ENCODE measurements around the gene CDKAL1. TPM values are rescaled to one million over a fixed set of nuclear protein-coding genes. Genes with fewer than 3 reads are reported as not detected.

Gene CDKAL1
- total RNA-seq, 6 experiments from 2014 or later, result 9.2 to 14.3 (median 11.9) TPM

- Mint-ChIP-seq H3K4me3 (no peak overlapping the region), H3K9me3 (peaks cover 6% of the 10 kb centered on the region; the same call in 1 of the 2 replicates), H3K27me3 (ENCODE audit: insufficient read depth) (no peaks in the 10 kb centered on the region; the same call in 1 of the 2 replicates), H3K36me3 (ENCODE audit: low read depth) (peaks cover 16% of the 10 kb centered on the region), H3K27ac (no peak overlapping the region), H3K4me1 (ENCODE audit: low read depth) (no peaks in the 10 kb centered on the region)
- TF ChIP-seq CTCF (IDR thresholded peaks at IDR 0.05), result no peak
- no peak for DNase-seq
These were observed 700.9 kb downstream of the CDKAL1 start for GRCh38 chr6:21235162-21235561.

- no peak overlapping the region for H3K4me3 Mint-ChIP-seq
- TF ChIP-seq CTCF (IDR thresholded peaks at IDR 0.05), result no peak
- H3K4me1 Mint-ChIP-seq (ENCODE audit: low read depth), result no peaks in the 10 kb centered on the region
- no peak for DNase-seq
- peaks cover 6% of the 10 kb centered on the region; the same call in 1 of the 2 replicates for H3K9me3 Mint-ChIP-seq
- H3K36me3 Mint-ChIP-seq (ENCODE audit: low read depth), result no peaks in the 10 kb centered on the region; the same call in 1 of the 2 replicates
- H3K27ac Mint-ChIP-seq, result no peak overlapping the region
- no peaks in the 10 kb centered on the region; the same call in 1 of the 2 replicates for H3K27me3 Mint-ChIP-seq (ENCODE audit: insufficient read depth)
These were observed 704.0 kb downstream of the CDKAL1 start for GRCh38 chr6:21238208-21238607.

GRCh38 chr6:21240709-21241108 is 706.5 kb downstream of the CDKAL1 start:
- TF ChIP-seq CTCF (IDR thresholded peaks at IDR 0.05), result no peak
- Mint-ChIP-seq H3K27ac (no peak overlapping the region), H3K27me3 (ENCODE audit: insufficient read depth) (no peaks in the 10 kb centered on the region; the same call in 1 of the 2 replicates), H3K4me3 (no peak overlapping the region), H3K4me1 (ENCODE audit: low read depth) (no peaks in the 10 kb centered on the region), H3K36me3 (ENCODE audit: low read depth) (no peaks in the 10 kb centered on the region), H3K9me3 (peaks cover 6% of the 10 kb centered on the region; the same call in 1 of the 2 replicates)
- DNase-seq, result no peak

- H3K27ac Mint-ChIP-seq, result no peak overlapping the region
- no peaks in the 10 kb centered on the region for H3K36me3 Mint-ChIP-seq (ENCODE audit: low read depth)
- TF ChIP-seq CTCF (IDR thresholded peaks at IDR 0.05), result no peak
- no peak for DNase-seq
- no peaks in the 10 kb centered on the region for H3K4me1 Mint-ChIP-seq (ENCODE audit: low read depth)
- H3K27me3 Mint-ChIP-seq (ENCODE audit: insufficient read depth), result no peaks in the 10 kb centered on the region; the same call in 1 of the 2 replicates
- no peak overlapping the region for H3K4me3 Mint-ChIP-seq
- H3K9me3 Mint-ChIP-seq, result peaks cover 6% of the 10 kb centered on the region; the same call in 1 of the 2 replicates
These were observed 707.2 kb downstream of the CDKAL1 start for GRCh38 chr6:21241231-21242130.

- no peak for TF ChIP-seq CTCF (IDR thresholded peaks at IDR 0.05)
- H3K36me3 Mint-ChIP-seq (ENCODE audit: low read depth), result no peaks in the 10 kb centered on the region
- DNase-seq, result no peak
- no peak overlapping the region for H3K4me3 Mint-ChIP-seq
- no peak overlapping the region for H3K27ac Mint-ChIP-seq
- H3K27me3 Mint-ChIP-seq (ENCODE audit: insufficient read depth), result peaks cover 3% of the 10 kb centered on the region; the same call in 1 of the 2 replicates
- peaks cover 5% of the 10 kb centered on the region; the same call in 1 of the 2 replicates for H3K4me1 Mint-ChIP-seq (ENCODE audit: low read depth)
- H3K9me3 Mint-ChIP-seq, result no peaks in the 10 kb centered on the region
These were observed 710.7 kb downstream of the CDKAL1 start for GRCh38 chr6:21244897-21245470.
